ENCODE results near the gene BCL2. TPM values are rescaled to one million over a fixed set of nuclear protein-coding genes. Genes with fewer than 3 reads are reported as not detected.
"Not testable (repeated sequence)": the region's sequence is repeated elsewhere in the genome, so short reads cannot be mapped to it uniquely, and the experiment has no call there.

Gene BCL2
- total and polyA plus RNA-seq, 4 donors, result 2.6 to 25.4 (median 14.0) TPM

- intact Hi-C loops (cut with DNase I), result loop anchor here in 1 of 2 donors (5.0 kb wide), 1 partner anchor 59 kb away; no protein-coding TSS in a partner anchor
- no peak overlapping the region for H3K27ac ChIP-seq (ENCODE audit: low read depth in 1 of 2, low read length in 2 of 2)
- WGBS, 2 donors, result 76 to 78% methylated on average over 6 of the region's 6 CpGs
- no peak overlapping the region for H3K4me3 ChIP-seq (ENCODE audit: low read length in 2 of 2)
- ATAC-seq (ENCODE audit: low FRiP score), result no peak
- H3K4me1 ChIP-seq (ENCODE audit: control insufficient read depth in 1 of 2, insufficient read depth in 2 of 2, low read length in 2 of 2), result no peaks in the 10 kb centered on the region
- H3K27me3 ChIP-seq (ENCODE audit: control insufficient read depth in 1 of 2, insufficient read depth in 2 of 2, low read length in 1 of 2), result no peaks in the 10 kb centered on the region
- H3K9me3 ChIP-seq (ENCODE audit: control insufficient read depth, low read length), result no peaks in the 10 kb centered on the region
- no peak for DNase-seq
- H3K36me3 ChIP-seq (ENCODE audit: control insufficient read depth in 1 of 2, insufficient read depth in 2 of 2, low read length in 1 of 2), result no peaks in the 10 kb centered on the region
Measured at GRCh38 chr18:63205791-63206252, 113.7 kb downstream of the BCL2 start.

- Histone ChIP-seq H3K9me3 (ENCODE audit: control insufficient read depth, low read length) (no peaks in the 10 kb centered on the region), H3K27me3 (ENCODE audit: control insufficient read depth in 1 of 2, insufficient read depth in 2 of 2, low read length in 1 of 2) (no peaks in the 10 kb centered on the region), H3K27ac (ENCODE audit: low read depth in 1 of 2, low read length in 2 of 2) (no peak overlapping the region), H3K36me3 (ENCODE audit: control insufficient read depth in 1 of 2, insufficient read depth in 2 of 2, low read length in 1 of 2) (no peaks in the 10 kb centered on the region), H3K4me3 (ENCODE audit: low read length in 2 of 2) (no peak overlapping the region), H3K4me1 (ENCODE audit: control insufficient read depth in 1 of 2, insufficient read depth in 2 of 2, low read length in 2 of 2) (peaks cover 0 to 2% of the 10 kb centered on the region in 2 donors)
- intact Hi-C loops (cut with DNase I), result no loop called here
- DNase-seq, result no peak
- ATAC-seq (ENCODE audit: low FRiP score), result no peak
- WGBS, 2 donors, result 95 to 99% methylated on average over 3 of the region's 3 CpGs
Measured at GRCh38 chr18:63203497-63203896, 116.1 kb downstream of the BCL2 start.

GRCh38 chr18:63202828-63203227 lies 116.7 kb downstream of the BCL2 start:
- peaks cover 0 to 2% of the 10 kb centered on the region in 2 donors for H3K4me1 ChIP-seq (ENCODE audit: control insufficient read depth in 1 of 2, insufficient read depth in 2 of 2, low read length in 2 of 2)
- no peaks in the 10 kb centered on the region for H3K27me3 ChIP-seq (ENCODE audit: control insufficient read depth in 1 of 2, insufficient read depth in 2 of 2, low read length in 1 of 2)
- H3K4me3 ChIP-seq (ENCODE audit: low read length in 2 of 2), result no peak overlapping the region
- H3K27ac ChIP-seq (ENCODE audit: low read depth in 1 of 2, low read length in 2 of 2), result no peak overlapping the region
- no peaks in the 10 kb centered on the region for H3K9me3 ChIP-seq (ENCODE audit: control insufficient read depth, low read length)
- ATAC-seq (ENCODE audit: low FRiP score) (no peak), DNase-seq (no peak)
- H3K36me3 ChIP-seq (ENCODE audit: control insufficient read depth in 1 of 2, insufficient read depth in 2 of 2, low read length in 1 of 2), result no peaks in the 10 kb centered on the region
- intact Hi-C loops (cut with DNase I), result no loop called here
- WGBS, 2 donors, result 83 to 86% methylated on average over 8 of the region's 8 CpGs

GRCh38 chr18:63201456-63201855 lies 118.1 kb downstream of the BCL2 start:
- DNase-seq; ATAC-seq (ENCODE audit: low FRiP score); H3K4me1 ChIP-seq (ENCODE audit: control insufficient read depth in 1 of 2, insufficient read depth in 2 of 2, low read length in 2 of 2); H3K27ac ChIP-seq (ENCODE audit: low read depth in 1 of 2, low read length in 2 of 2); H3K4me3 ChIP-seq (ENCODE audit: low read length in 2 of 2); intact Hi-C loops (cut with DNase I); H3K27me3 ChIP-seq (ENCODE audit: control insufficient read depth in 1 of 2, insufficient read depth in 2 of 2, low read length in 1 of 2); H3K9me3 ChIP-seq (ENCODE audit: control insufficient read depth, low read length); H3K36me3 ChIP-seq (ENCODE audit: control insufficient read depth in 1 of 2, insufficient read depth in 2 of 2, low read length in 1 of 2): not testable (repeated sequence)
- WGBS, 2 donors, result 95% methylated on average over 3 of the region's 3 CpGs

GRCh38 chr18:63199743-63200241 lies 119.8 kb downstream of the BCL2 start:
- Histone ChIP-seq H3K9me3 (ENCODE audit: control insufficient read depth, low read length) (no peaks in the 10 kb centered on the region), H3K36me3 (ENCODE audit: control insufficient read depth in 1 of 2, insufficient read depth in 2 of 2, low read length in 1 of 2) (no peaks in the 10 kb centered on the region), H3K4me3 (ENCODE audit: low read length in 2 of 2) (no peak overlapping the region), H3K4me1 (ENCODE audit: control insufficient read depth in 1 of 2, insufficient read depth in 2 of 2, low read length in 2 of 2) (peaks cover 0 to 2% of the 10 kb centered on the region in 2 donors), H3K27ac (ENCODE audit: low read depth in 1 of 2, low read length in 2 of 2) (no peak overlapping the region), H3K27me3 (ENCODE audit: control insufficient read depth in 1 of 2, insufficient read depth in 2 of 2, low read length in 1 of 2) (no peaks in the 10 kb centered on the region)
- DNase-seq (no peak), ATAC-seq (ENCODE audit: low FRiP score) (no peak)
- 72 to 74% methylated on average over 14 of the region's 14 CpGs for WGBS, 2 donors
- intact Hi-C loops (cut with DNase I), result no loop called here

GRCh38 chr18:63198868-63199742 lies 120.5 kb downstream of the BCL2 start:
- Histone ChIP-seq H3K4me3 (ENCODE audit: low read length in 2 of 2) (no peak overlapping the region), H3K27ac (ENCODE audit: low read depth in 1 of 2, low read length in 2 of 2) (no peak overlapping the region), H3K36me3 (ENCODE audit: control insufficient read depth in 1 of 2, insufficient read depth in 2 of 2, low read length in 1 of 2) (no peaks in the 10 kb centered on the region), H3K9me3 (ENCODE audit: control insufficient read depth, low read length) (no peaks in the 10 kb centered on the region), H3K4me1 (ENCODE audit: control insufficient read depth in 1 of 2, insufficient read depth in 2 of 2, low read length in 2 of 2) (peaks cover 0 to 2% of the 10 kb centered on the region in 2 donors), H3K27me3 (ENCODE audit: control insufficient read depth in 1 of 2, insufficient read depth in 2 of 2, low read length in 1 of 2) (no peaks in the 10 kb centered on the region)
- intact Hi-C loops (cut with DNase I), result no loop called here
- WGBS, 2 donors, result 93 to 94% methylated on average over 5 of the region's 5 CpGs
- no peak for DNase-seq
- no peak for ATAC-seq (ENCODE audit: low FRiP score)

- Histone ChIP-seq H3K27ac (ENCODE audit: low read depth in 1 of 2, low read length in 2 of 2) (no peak overlapping the region), H3K4me1 (ENCODE audit: control insufficient read depth in 1 of 2, insufficient read depth in 2 of 2, low read length in 2 of 2) (peaks cover 0 to 2% of the 10 kb centered on the region in 2 donors), H3K36me3 (ENCODE audit: control insufficient read depth in 1 of 2, insufficient read depth in 2 of 2, low read length in 1 of 2) (no peaks in the 10 kb centered on the region), H3K9me3 (ENCODE audit: control insufficient read depth, low read length) (no peaks in the 10 kb centered on the region), H3K4me3 (ENCODE audit: low read length in 2 of 2) (no peak overlapping the region), H3K27me3 (ENCODE audit: control insufficient read depth in 1 of 2, insufficient read depth in 2 of 2, low read length in 1 of 2) (no peaks in the 10 kb centered on the region)
- WGBS, 2 donors, result 45 to 52% methylated on average over 2 of the region's 2 CpGs
- ATAC-seq (ENCODE audit: low FRiP score) (no peak), DNase-seq (no peak)
- intact Hi-C loops (cut with DNase I), result no loop called here
Measured at GRCh38 chr18:63198098-63198760, 121.3 kb downstream of the BCL2 start.

- H3K9me3 ChIP-seq (ENCODE audit: control insufficient read depth, low read length), result no peaks in the 10 kb centered on the region
- H3K27ac ChIP-seq (ENCODE audit: low read depth in 1 of 2, low read length in 2 of 2), result no peak overlapping the region
- no peak for ATAC-seq (ENCODE audit: low FRiP score)
- intact Hi-C loops (cut with DNase I), result no loop called here
- no peak for DNase-seq
- H3K4me1 ChIP-seq (ENCODE audit: control insufficient read depth in 1 of 2, insufficient read depth in 2 of 2, low read length in 2 of 2), result peaks cover 0 to 3% of the 10 kb centered on the region in 2 donors
- H3K4me3 ChIP-seq (ENCODE audit: low read length in 2 of 2), result no peak overlapping the region
- WGBS, 2 donors, result 57 to 60% methylated on average over 8 of the region's 8 CpGs
- no peaks in the 10 kb centered on the region for H3K27me3 ChIP-seq (ENCODE audit: control insufficient read depth in 1 of 2, insufficient read depth in 2 of 2, low read length in 1 of 2)
- no peaks in the 10 kb centered on the region for H3K36me3 ChIP-seq (ENCODE audit: control insufficient read depth in 1 of 2, insufficient read depth in 2 of 2, low read length in 1 of 2)
Measured at GRCh38 chr18:63197246-63197869, 122.2 kb downstream of the BCL2 start.

Measured in aorta (tissue), 5 donors.